NCI-H446 treated with DMSO at 0.1 percent for 48 hours (cell line): ENCODE results near the gene TTLL6.
"Not testable (repeated sequence)": the region's sequence is repeated elsewhere in the genome, so short reads cannot be mapped to it uniquely, and the experiment has no call there.

ENCODE experiments used
- DNase-seq: peaks from one replicate; lab custom pipeline; 2025; lab: John Stamatoyannopoulos, UW

TTLL6 gene

DNA sequence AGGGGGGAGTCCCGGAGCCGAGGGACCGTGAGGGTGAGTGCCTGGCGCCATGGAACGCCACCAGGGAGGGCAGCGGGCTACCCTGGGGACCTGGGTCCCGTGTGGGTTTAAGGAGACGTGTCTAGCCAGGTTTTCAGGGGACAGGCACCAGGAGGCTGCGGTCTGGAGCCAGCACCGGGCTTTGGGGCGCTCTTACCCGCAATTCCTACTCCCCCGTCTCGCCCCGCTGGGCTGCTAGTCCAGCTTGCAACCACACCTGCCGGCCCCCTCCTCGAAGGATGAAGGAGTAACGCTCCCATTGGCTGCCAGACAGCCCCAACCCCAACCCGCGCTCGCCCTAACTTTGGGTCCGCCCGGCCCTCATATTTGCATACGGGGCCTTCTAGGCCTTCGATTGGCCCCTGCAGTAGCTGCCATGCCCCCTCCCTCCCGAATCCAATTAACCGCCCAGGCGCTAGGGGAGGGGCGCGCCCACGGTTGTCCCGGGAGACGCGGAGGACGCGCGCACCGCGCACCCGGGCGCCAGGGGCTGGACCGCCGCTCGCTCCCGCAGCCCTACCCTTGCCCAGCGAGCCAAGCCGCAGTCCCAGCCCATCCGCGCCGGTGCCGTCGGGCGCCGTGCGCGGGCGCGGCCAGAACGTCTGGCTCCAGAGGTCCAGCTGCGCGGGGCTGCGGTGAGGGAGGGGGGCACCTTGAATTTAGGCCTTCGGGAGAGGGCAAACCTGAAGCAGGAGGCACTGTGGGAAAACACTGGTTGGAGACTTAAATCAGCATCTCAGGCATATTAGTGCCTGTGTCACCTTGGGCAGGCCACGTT lies at the start of gene TTLL6:
Gene TTLL6 (minus strand): TSS at position 456 of the 817 bp plus-strand sequence. CDS start 157 bp downstream, at position 299.
- peak; percentile 64 for DNase-seq

DNA sequence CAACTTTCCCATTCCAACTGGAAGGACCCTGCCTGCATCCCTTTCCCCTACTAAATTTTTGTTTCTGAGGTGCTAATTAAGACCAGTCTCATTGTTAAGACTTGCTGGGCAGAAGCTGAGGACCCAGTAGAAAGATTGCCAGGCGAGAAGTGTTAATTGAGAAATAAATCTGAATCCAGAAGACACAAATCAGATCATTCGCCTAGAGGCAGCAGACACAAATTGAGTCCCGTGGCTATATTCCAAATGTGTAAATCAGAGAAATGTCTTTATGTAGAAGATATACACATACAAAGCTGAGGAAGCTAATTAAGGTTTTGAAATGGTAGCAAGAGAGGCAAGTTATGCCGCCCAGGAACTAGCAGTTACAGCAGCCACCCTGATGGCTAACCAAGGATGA lies 43.4 kb upstream of the TTLL6 start:
- no peak for DNase-seq

- no peak for DNase-seq
Measured at GRCh38 chr17:48860034-48860433, 43.0 kb upstream of the TTLL6 start.

DNA sequence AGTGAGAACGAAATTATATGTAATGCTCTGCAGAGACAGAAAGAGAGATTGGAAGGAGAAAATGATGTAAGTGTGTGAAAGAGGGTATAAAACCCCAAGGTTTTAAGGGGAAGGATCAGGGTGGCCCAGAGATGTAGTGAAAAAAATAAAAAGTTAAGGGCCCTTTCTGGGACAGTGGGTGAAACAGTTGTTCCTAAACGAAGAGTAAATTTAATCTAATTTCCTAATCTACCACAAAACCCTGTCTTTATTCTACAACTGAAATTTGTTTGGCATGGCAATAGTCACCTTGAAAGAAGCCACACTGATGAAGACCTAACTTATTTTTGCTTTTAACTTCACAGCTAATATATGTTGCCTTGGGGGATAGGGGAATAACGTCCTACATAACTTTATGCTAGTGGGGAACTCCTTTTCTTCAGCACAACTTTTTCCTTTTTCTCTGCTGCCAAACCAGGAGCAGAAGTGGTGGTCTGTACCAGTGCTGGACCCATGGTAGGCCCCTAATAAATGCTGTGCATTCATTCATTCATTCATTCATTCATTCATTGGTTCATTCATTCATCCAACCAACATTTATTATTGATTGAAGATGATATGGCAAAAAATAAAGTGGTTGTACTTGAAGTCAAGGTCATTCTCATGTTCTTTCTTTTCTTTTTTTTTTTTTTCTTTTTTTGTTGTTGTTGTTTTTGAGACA lies 39.2 kb upstream of the TTLL6 start:
- no peak for DNase-seq

GRCh38 chr17:48854774-48855476 lies 37.9 kb upstream of the TTLL6 start:
- no peak for DNase-seq

DNA sequence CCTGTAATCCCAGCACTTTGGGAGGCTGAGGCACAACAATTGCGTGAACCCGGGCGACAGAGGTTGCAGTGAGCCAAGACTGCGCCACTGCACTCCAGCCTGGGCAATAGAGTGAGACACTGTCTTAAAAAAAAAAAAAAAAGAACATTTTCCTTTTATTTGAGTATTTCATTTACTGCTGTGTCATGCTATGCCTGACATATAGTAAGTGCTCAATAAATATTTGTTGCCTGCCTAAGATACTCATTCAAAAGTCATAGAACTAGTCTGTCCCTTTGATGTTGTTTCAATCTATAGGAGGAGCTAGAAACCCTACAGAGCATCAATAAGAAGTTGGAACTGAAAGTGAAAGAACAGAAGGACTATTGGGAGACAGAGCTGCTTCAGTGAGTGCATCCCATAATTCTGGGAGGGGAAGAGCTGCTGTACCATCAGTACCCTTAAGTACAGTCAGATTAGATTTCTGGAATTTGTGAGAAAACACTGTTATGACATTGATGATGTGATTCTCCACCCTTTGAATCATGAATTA lies 33.8 kb upstream of the TTLL6 start:
- DNase-seq: no peak

- DNase-seq: no peak
Measured at GRCh38 chr17:48843187-48843900, 26.3 kb upstream of the TTLL6 start.

- no peak for DNase-seq
Measured at GRCh38 chr17:48842746-48843145, 25.7 kb upstream of the TTLL6 start.

- no peak for DNase-seq
Measured at GRCh38 chr17:48841395-48841831, 24.4 kb upstream of the TTLL6 start.

- no peak for DNase-seq
Measured at GRCh38 chr17:48840441-48840840, 23.4 kb upstream of the TTLL6 start.

DNA sequence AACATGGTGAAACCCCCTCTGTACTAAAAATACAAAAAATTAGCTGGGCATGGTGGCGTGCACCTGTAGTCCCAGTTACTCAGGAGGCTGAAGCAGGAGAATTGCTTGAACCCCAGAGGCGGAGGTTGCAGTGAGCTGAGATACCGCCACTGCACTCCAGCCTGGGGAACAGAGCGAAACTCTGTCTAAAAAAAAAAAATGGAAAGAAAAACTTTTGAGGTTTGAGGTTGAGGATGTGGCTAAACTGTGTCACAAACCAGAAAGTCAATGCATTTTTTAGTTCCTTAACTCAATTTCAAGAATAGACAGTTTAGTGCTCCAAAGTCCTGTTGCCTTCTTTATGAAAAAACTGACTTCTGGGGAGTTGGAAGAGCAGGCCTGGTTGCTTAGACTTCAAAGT lies 20.4 kb upstream of the TTLL6 start:
- not testable (repeated sequence) for DNase-seq

DNA sequence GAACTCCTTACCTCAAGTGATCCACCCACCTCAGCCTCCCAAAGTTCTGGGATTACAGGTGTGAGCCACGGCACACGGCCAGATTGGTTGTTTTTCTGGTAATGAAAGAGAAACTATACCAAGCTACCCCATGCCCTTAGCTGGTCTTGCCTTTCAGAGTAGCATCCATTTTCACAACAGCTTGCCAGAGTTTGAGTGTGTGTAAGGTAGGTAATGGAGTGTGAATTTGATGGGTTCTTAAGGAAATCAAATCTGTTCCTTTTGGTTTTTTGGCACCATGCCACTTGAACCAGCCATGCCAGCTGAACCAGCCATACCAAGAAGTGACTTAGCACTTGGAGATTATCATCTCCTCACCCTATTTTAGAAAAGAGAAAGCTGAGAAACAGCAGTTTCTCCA lies 18.9 kb upstream of the TTLL6 start:
- no peak for DNase-seq

GRCh38 chr17:48834973-48835372 lies 17.9 kb upstream of the TTLL6 start:
- no peak for DNase-seq

DNA sequence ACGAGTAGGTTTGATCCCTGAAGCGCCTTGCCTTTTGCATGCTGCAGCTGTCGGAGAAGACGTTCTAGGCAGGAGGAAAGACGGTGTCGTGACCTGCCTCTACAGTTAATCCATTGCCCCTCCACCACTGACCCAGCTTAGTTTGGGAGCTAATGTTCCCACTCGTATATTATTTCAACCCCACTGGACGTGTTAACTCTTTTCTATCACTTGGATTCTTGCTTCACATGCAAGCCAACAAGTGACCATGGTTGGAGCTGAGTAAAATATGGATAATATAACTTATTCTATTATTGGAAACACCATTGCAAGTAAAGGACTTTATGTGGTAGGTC lies 14.5 kb upstream of the TTLL6 start:
- DNase-seq: no peak

DNA sequence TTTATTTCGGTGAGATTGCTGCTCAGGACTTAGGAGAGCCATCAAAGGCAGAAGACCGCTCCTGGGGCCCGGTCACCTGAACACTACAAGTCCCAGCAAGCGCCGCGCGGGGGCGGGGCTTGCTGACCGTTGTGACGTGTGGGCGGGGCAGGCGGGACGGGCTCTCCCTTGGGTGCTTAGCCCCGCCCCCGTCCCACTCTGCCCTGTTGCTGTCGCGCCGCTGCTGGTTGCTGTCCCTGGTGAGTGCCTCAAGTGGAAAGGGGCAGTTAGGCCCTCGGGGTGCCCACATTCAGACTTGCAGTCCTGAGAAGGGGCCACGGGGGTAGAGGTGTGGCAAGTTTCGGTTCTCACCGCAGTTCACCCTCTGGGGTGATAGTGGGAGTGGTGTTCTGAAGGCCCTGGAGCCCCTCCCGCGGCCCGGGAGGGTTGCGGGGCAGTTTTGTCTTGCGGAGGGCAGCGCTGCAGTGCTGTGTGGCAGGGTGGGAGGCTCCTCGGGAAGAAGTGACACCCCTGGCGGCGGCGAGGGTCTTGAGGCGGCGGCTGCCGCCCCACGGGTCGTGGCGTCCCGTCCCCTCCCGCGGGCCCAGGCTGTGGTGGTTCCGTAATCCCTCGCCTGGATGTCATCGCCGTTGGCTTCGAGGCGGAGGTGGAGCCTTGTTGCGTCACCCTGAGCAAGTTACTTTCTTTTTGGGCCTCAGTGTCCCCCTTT lies 14.0 kb upstream of the TTLL6 start, which contains the start of gene CALCOCO2:
Gene CALCOCO2 (plus strand): TSS at position 196 of the 709 bp plus-strand sequence. CDS start 10,673 bp downstream, outside the sequence.
- DNase-seq: peak; percentile 58

DNA sequence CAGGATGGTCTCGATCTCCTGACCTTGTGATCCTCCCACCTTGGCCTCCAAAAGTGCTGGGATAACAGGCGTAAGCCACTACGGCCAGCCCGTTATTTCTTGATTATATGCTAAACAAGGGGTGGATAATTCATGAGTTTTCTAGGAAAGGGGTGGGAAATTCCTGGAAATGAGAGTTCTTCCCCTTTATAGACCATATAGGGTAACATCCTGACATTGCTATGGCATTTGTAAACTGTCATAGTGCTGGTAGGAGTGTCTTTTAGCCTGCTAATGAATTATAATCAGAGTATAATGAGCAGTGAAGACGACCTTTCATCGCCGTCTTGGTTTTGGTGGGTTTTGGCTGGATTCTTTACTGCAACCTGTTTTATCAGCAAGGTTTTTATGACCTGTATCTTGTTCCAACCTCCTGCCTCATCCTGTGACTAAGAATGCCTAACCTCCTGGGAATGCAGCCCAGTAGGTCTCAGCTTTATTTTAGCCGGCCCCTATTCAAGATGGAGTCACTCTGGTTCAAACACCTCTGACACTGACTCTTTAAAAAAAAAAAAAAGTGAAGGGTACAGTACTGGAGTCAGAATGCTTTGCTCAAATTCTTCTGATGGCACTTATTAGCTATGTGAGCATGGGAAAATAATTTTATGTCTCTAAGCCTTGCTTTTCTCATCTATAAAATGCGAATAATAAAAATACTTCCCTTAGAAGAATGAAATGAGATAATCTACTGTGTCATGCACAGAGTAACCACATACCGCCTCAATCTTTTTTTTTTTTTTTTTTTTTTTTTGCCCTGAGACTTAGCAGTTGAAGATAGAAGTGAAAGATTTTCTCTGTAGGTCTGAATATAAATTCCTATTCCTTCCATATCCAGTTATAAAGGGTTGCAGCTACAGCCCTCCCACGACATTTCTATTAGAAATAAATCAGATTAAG lies 8.7 kb upstream of the TTLL6 start:
- DNase-seq: no peak

DNA sequence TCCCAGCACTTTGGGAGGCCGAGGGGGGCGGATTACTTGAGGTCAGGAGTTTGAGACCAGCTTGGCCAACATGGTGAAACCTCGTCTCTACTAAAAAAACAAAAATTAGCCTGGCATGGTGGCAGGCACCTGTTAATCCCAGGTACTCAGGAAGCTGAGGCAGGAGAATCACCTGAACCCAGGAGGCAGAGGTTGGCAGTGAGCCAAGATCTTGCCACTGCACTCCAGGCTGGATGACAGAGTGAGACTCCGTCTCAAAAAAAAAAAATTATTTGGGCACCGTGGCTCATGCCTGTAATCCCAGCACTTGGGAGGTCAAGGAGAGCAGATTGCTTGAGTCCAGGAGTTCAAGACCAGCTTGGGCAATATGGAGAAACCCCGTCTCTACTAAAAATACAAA lies 3.9 kb upstream of the TTLL6 start:
- not testable (repeated sequence) for DNase-seq

DNA sequence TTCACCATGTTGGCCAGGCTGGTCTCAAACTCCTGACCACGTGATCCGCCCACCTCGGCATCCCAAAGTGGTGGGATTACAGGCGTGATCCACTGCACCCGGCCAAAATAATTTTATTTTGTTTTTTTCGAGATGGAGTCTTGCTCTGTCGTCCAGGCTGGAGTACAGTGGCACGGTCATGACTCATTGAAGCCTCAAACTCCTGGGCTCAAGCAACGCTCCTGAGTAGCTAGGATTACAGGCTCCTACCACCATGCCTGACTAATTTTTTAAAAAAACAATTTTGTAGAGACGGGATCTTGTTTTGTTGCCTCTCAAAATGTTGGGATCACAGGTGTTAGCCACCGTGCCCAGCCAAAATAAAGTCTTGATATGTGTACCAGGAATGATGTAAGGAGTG lies 2.4 kb upstream of the TTLL6 start:
- DNase-seq: no peak

DNA sequence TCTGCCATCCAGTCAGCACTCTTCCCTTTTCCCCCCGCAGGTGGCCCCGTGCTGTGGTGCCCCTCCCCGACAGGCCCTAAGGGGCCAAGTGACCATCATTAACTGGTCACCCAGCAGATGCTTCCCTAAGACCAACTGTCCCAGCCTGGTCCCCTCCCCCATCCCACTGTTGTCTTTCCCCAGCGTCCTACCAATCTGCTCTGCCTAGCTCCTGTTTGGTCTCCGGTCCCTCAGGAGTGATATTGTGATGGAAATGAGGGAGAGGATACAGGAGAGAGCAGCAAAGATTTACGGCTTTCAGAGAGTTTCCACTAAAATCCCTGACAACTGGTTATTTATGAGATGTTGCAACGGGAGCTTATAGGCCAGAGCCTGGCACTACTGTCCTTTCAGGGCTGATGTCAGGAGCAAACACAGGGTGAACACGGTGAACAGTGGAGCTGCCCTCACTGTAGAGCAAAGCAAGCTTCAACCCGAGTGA lies 1.4 kb upstream of the TTLL6 start:
- DNase-seq: no peak

- DNase-seq: no peak
Measured at GRCh38 chr17:48816438-48816773, 623 bp downstream of the TTLL6 start.
